Measurements from ENCODE around the gene SLC16A4. TPM values are rescaled to one million over a fixed set of nuclear protein-coding genes. Genes with fewer than 3 reads are reported as not detected.

SLC16A4 gene
- total RNA-seq, 2 donors from 2014 or later: 8.0 to 8.6 TPM

DNA sequence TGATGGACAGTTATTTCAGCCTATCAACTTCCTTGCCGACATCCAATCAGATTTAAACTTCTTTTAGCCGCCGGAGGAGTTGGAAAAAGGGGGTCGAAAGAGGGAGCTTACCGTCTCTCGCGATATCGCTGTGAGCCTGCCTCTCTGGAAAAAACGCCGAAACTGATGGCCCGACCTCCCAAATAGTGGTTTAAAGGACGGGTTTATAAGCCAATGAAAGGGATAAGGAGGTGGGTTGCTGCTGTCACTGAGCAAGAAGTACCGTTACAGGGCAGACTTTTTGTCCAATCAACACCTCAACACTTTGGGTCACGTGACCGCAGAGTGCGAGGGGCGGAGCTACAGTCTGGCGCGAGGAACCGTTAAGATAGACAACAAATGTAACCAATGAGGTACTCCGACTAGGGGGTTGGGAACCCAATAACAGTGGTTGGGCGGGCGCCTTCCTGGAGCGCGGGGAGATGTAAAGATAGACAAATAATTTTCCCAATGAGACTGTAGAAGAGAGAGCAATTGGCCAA, 51.9 kb downstream of the SLC16A4 start, which contains the start of gene RBM15:
Gene RBM15, plus strand, starts transcription at position 492 of the 521 bp plus-strand sequence. Its CDS starts 29 bp downstream, at position 521.
- DNase-seq (ENCODE audit: low spot score): peak; percentile 99
- intact Hi-C loops (cut with DNase I): no loop called here

DNA sequence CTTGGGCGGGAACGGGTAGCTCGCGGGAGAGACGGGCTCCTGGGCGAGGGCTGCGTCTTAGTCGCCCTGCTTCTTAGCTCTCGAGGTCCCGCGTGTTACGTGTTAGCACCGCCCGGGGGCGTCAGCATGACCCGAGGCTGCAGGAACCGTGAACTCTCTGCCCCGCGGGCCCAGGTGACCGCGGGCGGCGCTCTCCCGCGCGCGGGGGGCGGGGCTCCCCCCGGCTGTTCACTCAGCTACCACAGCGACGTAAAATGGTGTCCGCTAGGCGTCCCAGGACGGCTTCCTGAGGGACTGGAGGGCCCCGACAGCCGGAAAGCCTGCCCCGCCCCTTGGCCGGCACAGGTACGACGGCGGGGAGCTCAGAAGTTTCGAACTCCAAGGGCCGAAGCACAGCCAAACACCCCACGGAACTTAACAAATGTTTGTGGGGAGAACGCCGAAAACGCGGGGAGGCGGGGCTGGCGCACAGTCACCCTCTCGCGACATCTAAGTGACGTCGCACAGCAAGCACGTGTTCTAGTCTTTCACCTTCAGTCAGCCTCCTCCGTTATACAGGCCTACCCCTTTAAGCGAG, 52.4 kb downstream of the SLC16A4 start:
- peak; percentile 98 for DNase-seq (ENCODE audit: low spot score)
- intact Hi-C loops (cut with DNase I): no loop called here

DNA sequence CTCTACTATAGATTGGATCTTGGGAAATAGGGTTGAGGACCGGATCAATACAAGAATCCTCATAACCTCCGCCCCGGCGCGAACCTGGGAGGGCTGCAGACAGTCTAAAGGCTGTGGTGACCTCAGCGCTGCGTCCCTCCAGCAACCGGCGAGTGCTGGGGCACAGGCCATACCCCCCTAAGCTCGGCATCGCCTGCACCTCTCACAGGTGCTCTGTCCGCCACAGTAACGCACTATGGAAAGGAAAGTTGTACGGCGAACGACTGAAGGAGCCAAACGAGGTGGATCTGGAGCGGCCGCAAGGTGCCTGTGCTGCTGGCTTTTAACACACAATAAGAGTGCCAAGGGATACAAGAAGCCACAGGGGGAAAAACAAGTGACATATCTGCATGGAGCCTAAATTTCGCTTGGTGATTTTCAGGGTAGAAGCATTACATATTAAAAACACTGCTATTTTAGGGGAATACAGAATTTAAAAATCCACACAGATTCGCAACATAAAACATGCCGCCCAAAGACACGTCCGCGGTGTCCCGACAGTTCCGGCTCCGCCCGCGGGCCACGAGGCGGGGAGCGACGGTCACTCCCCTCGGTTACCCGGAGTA, 53.0 kb downstream of the SLC16A4 start:
- intact Hi-C loops (cut with DNase I): no loop called here
- DNase-seq (ENCODE audit: low spot score): peak; percentile 87

DNA sequence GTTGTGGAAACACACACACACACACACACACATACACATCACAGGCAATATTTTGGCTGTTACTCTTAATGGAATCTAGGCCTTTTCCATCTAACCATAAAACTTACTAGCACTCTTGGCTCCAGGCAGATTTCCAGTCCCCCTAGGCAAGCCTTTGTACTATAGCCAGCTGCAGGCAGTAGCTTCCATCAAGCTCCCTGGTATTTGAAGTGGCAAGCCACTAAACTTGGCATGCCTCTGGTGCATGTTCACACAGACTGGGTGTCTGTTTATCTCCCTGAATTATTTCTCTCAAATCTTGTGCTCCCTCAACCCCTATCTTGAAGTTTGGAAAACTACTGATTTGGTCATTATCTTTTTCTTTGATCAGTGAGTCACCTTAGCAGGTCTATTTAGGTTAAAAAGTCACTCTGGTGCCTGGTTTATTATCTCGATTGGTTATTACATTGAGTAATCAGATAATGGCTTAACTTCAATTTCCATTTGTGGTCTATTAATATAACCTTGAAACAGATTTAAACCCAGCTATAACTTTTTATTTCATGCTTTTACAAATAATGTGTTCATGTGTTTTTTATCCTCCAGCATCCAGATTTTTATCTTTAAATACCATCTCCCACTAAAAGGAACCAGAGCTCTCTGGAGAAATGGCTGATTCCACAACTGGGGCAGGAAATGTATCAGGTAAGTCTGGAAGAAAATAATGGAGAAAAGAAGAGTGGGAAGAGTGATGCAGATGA, 54.4 kb downstream of the SLC16A4 start:
- no peak for DNase-seq (ENCODE audit: low spot score)
- intact Hi-C loops (cut with DNase I): no loop called here

DNA sequence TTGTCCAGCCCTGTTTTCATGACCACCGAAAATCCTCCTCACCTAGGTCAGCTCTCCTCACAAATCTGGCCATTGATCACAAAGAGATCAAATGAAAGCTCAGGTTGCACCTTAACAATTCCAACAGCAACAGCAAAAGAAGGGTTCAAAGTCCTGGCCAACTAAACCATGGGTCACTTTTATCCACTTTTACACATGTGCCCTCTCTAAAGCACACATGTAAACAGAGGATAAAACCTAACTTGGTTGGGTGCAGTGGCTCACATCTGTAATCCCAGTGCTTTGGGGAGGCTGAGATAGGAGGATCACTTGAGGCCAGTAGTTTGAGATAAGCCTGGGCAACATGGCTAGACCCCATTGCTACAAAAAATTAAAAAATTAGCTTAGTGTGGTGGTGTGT, 55.6 kb downstream of the SLC16A4 start:
- intact Hi-C loops (cut with DNase I): no loop called here
- DNase-seq (ENCODE audit: low spot score): no peak

DNA sequence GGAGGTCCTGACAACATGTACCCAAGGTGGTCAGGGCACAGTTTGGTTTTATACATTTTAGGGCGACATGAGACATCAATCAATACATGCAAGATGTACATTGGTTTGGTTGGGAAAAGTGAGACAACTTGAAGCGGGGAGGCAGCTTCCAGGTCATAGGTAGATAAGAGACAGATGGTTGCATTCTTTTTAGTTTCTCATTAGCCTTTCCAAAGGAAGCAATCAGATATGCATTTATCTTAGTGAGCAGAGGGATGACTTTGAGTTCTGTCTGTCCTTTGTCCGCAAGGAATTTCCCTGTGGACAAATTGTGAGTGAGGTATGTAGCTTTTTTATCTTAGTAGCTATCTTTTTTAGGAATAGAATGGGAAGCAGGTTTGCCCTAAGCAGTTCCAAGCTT, 62.1 kb downstream of the SLC16A4 start:
- intact Hi-C loops (cut with DNase I): no loop called here
- no peak for DNase-seq (ENCODE audit: low spot score)

DNA sequence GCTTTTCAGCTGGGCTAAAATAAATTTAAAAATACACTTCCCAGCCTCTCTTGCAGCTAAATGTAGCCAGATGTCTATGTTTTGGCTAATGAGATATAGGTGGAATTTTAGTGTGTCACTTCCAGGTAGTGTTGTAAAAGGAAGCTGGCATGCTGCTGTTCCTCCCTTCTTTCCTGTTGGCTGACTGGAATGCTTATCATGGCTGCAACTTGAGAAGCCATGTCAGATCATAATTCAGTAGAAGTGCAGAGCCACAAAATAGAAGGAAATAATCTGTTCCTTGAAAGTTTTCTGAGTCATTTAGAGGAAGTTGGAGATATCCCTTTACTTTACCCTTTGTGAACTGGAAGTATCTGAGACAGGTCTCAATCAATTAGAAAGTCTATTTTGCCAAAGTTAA, 62.6 kb downstream of the SLC16A4 start:
- DNase-seq (ENCODE audit: low spot score): no peak
- intact Hi-C loops (cut with DNase I): no loop called here

DNA sequence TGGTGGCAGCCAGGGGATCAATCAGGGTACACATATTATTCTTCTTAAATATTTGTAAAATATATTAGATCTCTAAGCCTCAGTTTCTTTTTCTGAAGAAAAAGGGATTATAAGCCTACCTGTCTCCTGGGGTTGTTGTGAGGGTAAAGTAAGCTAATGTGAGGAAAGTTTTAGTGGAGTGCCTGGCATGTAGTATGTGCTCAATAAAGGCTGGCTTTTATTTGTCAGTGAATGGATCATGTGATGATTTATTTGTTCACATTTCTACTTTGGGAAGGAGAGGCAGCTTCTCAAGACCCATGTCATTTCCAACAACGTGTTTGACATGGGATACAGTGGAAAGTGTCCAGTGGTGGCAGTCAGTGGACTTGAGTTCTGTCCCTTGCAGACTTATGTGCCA, 64.0 kb downstream of the SLC16A4 start:
- intact Hi-C loops (cut with DNase I): no loop called here
- no peak for DNase-seq (ENCODE audit: low spot score)

DNA sequence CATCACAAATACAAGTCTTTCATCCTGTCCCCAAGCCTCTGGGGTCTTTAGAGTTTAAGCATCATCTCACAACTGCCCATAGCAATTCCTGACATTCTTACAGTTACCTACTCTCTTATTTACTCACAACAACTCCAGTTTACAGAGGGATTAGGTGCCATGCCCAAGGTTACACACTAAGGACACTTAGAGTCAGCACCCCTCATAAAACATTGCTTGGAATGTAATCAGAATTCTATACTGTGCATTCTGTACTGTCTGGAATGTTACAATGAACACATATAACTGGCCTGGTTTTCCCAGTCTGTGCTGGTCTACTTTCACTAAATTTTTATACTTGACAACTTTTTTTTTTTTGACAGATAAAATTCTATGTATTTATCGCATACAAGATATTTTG, 66.2 kb downstream of the SLC16A4 start:
- no peak for DNase-seq (ENCODE audit: low spot score)
- intact Hi-C loops (cut with DNase I): no loop called here

DNA sequence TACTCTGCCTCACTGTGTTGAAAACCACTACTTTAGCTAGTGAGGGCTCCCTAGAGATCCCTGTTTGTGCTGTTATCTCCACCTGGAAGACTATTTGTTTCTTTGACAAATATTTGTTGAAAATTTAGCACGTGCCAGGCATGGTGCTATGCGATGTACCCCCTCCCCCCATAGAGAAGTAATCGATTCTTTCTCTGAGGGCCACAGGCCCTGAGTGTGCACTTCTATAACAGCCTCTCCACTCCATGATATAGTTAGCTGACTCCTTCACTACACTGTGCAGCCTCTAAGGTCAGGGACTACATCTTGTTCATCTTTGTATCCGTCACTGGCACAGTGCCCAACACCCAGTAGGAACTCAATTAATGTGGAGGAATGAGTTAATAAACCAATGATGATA, 69.0 kb downstream of the SLC16A4 start:
- intact Hi-C loops (cut with DNase I): no loop called here
- no peak for DNase-seq (ENCODE audit: low spot score)

DNA sequence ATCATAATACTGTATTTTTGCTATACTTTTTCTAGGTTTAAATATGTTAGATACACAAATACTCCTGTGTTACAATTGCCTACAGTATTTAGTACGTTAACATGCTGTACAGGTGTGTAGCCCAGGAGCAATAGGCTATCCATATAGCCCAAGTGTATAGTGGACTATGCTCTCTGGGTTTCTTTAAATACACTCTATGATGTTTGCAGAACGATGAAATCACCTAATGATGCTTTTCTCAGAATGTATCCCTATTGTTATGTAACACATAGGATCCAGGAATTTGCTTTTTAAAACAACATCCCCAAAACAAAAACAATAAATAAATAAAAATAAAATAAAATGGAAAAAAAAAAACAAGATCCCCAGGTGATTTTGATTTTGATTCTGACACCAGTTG, 69.8 kb downstream of the SLC16A4 start:
- intact Hi-C loops (cut with DNase I): no loop called here

DNA sequence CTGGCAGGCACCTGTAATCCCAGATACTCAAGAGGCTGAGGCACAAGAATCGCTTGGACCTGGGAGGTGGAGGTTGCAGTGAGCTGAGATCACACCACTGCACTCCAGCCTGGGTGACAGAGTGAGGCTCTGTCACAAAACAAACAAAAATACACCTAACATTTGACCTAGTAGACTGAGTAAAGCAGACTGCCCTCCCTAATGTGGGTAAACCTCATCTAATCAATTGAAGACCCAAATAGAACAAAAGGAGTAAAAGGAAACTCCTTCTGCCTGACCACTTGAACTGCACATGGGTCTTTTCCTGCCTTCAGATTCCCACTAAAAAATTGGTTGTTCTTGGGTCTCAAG, 70.7 kb downstream of the SLC16A4 start:
- no peak for DNase-seq (ENCODE audit: low spot score)
- intact Hi-C loops (cut with DNase I): no loop called here

More for the DNA sequence above, 69.8 kb downstream of the SLC16A4 start:
- no peak for DNase-seq (ENCODE audit: low spot score)

DNA sequence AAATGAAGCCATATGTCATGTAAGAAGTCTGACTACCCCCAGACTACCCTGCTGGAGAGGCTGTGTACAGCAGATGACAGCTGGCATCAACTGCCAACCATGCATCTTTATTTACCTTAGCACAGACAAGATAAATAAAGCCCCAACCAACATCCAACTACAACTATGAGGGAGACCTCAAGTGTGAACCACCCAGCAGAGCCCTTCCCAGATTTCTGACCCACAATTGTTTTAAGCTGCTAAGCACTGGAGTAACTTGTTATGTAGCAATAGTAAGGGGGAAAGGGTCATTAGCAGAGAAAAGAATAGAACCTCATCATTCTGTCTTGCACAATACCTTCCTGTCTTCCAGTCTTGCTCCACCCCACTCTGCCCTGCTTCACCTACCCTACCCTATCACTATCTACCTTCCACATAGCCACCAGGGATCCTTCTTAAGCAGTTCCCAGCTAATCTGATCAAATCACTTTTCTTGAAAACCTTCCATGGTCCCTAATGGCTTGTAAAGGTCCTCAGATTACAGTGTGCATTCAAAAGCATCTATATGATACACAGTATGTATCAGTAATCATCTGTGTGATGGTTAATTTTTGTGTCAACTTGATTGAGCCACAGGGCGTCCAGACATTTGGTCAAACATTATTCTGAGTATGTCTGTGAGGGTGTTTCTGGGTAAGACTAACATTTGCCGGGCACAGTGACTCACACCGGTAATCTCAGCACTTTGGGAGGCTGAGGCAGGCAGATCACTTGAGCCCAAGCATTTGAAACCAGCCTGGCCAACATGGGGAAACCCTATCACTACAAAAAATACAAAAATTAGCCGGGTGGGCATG, 71.3 kb downstream of the SLC16A4 start:
- no peak for DNase-seq (ENCODE audit: low spot score)
- intact Hi-C loops (cut with DNase I): loop anchor here (10.0 kb wide), 1 partner anchor 135 kb away; the partner anchor contains the start of gene PROK1 (in 2 of the 2)

DNA sequence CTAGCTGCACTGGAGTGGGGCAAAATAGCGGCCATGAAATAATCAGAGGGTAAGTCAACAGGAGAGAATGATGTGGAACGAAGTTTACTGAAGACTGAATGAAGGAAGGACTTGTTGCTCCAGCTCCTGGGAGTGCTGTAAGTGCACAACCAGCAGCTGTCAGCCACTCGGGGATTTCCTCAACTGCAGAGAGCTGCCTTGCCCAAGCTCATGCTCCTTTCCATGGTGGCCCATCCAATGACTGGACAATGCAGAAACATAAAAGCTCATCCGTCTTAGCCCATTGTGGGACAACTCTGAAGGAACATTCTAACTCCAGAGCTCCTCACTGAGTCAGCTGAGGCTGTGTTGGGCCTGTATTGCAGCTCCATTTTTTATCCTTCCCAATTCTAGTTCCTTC, 72.8 kb downstream of the SLC16A4 start:
- DNase-seq (ENCODE audit: low spot score): no peak
- intact Hi-C loops (cut with DNase I): loop anchor here (10.0 kb wide), 1 partner anchor 137 kb away; the partner anchor contains the start of gene PROK1 (in 2 of the 2)

DNA sequence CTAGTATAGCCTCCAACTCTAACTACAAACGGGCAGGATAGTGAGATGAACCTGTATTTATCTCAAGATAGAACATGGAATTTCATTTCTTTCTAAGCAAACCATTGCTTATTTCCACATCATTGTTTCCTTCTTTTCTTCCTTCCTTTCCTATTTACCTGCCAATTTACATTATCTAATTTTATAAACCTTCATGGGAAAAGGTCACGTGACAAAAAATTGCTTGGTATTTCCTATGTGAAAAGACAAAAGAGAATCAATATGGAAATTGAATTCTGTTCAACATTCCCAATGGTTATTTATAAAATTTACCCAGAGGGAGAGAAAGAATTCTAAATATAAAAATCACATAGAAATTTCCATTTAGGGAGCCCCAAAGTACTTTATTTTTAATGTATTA, 74.1 kb downstream of the SLC16A4 start:
- DNase-seq (ENCODE audit: low spot score): no peak

More for the DNA sequence above, 74.1 kb downstream of the SLC16A4 start:
- intact Hi-C loops (cut with DNase I): loop anchor here (10.0 kb wide), 1 partner anchor 138 kb away; the partner anchor contains the start of gene PROK1 (in 2 of the 2)
